Subcutaneous preadipocyte (primary cell): Measurements from ENCODE around the gene LONRF2. TPM values are rescaled to one million over a fixed set of nuclear protein-coding genes. Genes with fewer than 3 reads are reported as not detected.

Experiments
- small RNA-seq: library from RNA; depleted of rRNA; stranded (forward); fragments of <200 nt; gene quantifications from one replicate; pipeline ENCODE3, GENCODE V24; 2012
- total RNA-seq: library from RNA; depleted of rRNA; stranded (reverse); fragments of >200 nt; gene quantifications from 2 replicates; pipeline ENCODE4 v1.2.3, GENCODE V29; 2012

The LONRF2 gene
- under 0.01 TPM in 2 replicates for total RNA-seq

DNA sequence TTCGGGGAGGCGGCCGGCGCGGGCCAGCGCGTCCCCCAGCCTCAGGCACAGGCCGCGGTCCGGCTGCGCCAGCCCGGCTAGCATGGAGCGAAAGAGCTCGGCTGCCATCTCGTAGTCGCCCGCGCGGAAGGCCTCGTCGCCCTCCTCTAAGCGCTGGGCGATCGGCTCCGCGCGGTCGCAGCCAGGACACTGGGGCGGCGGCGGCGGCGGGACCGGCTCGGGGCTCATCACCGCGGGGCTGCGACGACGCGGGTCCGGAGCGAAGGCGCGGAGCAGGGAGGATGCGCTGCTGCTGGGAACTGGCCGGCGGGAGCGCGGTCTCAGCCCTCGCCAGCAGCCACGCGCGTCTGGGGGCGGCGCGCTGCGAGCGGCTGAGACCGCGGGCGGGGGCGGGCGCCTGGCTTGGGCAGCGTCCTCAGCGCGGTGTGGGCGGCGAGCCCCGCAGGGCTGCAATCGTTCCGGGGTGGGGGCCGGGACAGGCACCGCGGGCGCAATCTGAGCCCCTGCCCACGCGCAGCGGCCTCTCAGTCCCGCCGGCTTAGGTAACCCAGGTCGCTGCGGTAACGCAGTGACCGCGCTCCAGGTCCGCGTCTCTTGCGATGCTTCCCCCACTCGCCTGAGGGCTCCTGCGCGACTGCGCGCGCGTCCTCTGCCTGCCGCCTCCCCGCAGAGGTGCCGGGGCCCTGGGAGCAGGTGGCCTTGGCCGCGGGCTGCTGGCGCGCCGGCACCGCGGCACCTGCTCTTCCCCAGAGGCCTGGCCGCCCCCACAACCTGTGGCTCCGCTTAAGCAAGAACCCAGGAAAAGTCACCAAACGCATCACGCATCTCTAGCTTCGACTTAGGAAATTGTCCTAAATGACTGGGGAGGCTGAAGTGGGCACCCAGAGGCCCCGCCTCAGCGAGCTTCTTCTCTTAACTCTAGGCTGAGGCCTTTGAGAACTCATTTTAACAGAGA, at the start of gene LONRF2:
Gene LONRF2 (minus strand): TSS at position 636 of the 955 bp plus-strand sequence. CDS start 408 bp downstream, at position 228.

Small RNA genes within 50 kb of the gene (small RNA-seq; reads per million reads assigned to genes)
- gene AC012493.2: not detected

Other genes with a start within 250 kb of the LONRF2 start
- not detected in 2 replicates for gene AFF3, start 179.9 kb downstream of the LONRF2 start, total RNA-seq
- gene CHST10, start 95.2 kb upstream of the LONRF2 start, total RNA-seq: 4.8 and 7.8 TPM in 2 replicates
- gene NMS, start 148.0 kb upstream of the LONRF2 start, total RNA-seq: not detected in 2 replicates
- 10.3 and 12.5 TPM in 2 replicates for gene PDCL3, start 240.5 kb upstream of the LONRF2 start, total RNA-seq